GM20431 (cell line): ENCODE results near the gene KCNH2.

Experiments used
- in situ Hi-C: fragments of 300-500 bp; cut with MseI, MboI; formaldehyde crosslinking; loops from one replicate; pipeline ENCODE4 v1.15.0; 2020; ENCODE audit warnings: low sequenced_read_pairs; ENCODE audit not compliant: unreplicated experiment

Gene KCNH2

GRCh38 chr7:150941351-150942000 lies 36.6 kb downstream of the KCNH2 start:
- in situ Hi-C loops: no loop called here

- in situ Hi-C loops: no loop called here
These were observed 37.6 kb downstream of the KCNH2 start for GRCh38 chr7:150940431-150941102.

GRCh38 chr7:150939466-150939865 lies 38.7 kb downstream of the KCNH2 start:
- in situ Hi-C loops: no loop called here

- in situ Hi-C loops: no loop called here
These were observed 39.1 kb downstream of the KCNH2 start for GRCh38 chr7:150939052-150939451.

- in situ Hi-C loops: no loop called here
These were observed 39.6 kb downstream of the KCNH2 start for GRCh38 chr7:150938566-150938965.

- in situ Hi-C loops: no loop called here
These were observed 40.1 kb downstream of the KCNH2 start for GRCh38 chr7:150937848-150938561.

- in situ Hi-C loops: no loop called here
These were observed 42.1 kb downstream of the KCNH2 start for GRCh38 chr7:150936018-150936417.

GRCh38 chr7:150935149-150935548 lies 43.0 kb downstream of the KCNH2 start:
- in situ Hi-C loops: no loop called here

GRCh38 chr7:150934045-150934766 lies 43.9 kb downstream of the KCNH2 start:
- in situ Hi-C loops: no loop called here

- in situ Hi-C loops: no loop called here
These were observed 46.8 kb downstream of the KCNH2 start for GRCh38 chr7:150931199-150931869.

GRCh38 chr7:150928541-150928940 lies 49.6 kb downstream of the KCNH2 start:
- in situ Hi-C loops: no loop called here

GRCh38 chr7:150927956-150928344 lies 50.2 kb downstream of the KCNH2 start:
- in situ Hi-C loops: no loop called here

- in situ Hi-C loops: no loop called here
These were observed 50.8 kb downstream of the KCNH2 start for GRCh38 chr7:150927157-150927955.

- in situ Hi-C loops: no loop called here
These were observed 52.1 kb downstream of the KCNH2 start for GRCh38 chr7:150926066-150926465.

- in situ Hi-C loops: no loop called here
These were observed 53.7 kb downstream of the KCNH2 start for GRCh38 chr7:150924369-150924781.

GRCh38 chr7:150923802-150924201 lies 54.3 kb downstream of the KCNH2 start:
- in situ Hi-C loops: no loop called here

GRCh38 chr7:150923196-150923595 lies 54.9 kb downstream of the KCNH2 start:
- in situ Hi-C loops: no loop called here

GRCh38 chr7:150919160-150919559 lies 59.0 kb downstream of the KCNH2 start:
- in situ Hi-C loops: no loop called here

- in situ Hi-C loops: no loop called here
These were observed 59.7 kb downstream of the KCNH2 start for GRCh38 chr7:150918378-150918777.
